Measurements from ENCODE around the gene PLXDC2. TPM values are rescaled to one million over a fixed set of nuclear protein-coding genes. Genes with fewer than 3 reads are reported as not detected.

The PLXDC2 gene
- total RNA-seq, 2 donors from 2014 or later = not detected

GRCh38 chr10:19874791-19875190, 58.6 kb downstream of the PLXDC2 start:
- ATAC-seq = no peak
- no peak overlapping the region for H3K27ac Mint-ChIP-seq

DNA sequence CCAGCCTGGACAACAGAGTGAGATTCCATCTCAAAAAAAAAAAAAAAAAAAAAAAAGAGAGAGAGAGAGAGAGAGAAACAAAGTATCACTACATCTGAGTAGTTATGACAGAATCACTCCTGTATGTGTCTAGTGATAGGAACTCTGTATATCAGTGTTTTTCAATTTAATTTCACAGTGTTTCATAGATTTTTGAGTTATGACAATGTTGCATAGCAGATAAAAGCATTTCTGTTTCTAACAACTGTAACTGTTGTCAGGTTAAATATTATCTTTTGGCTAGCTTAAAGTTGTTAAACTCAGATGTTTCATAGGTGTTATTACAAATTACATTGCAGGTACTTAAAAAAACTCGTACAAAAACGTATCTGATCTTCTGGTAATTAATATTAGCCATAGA, 60.3 kb downstream of the PLXDC2 start:
- ATAC-seq = no peak
- DNase-seq (ENCODE audit: low spot score in 2 of 2) = no peak
- H3K9me3 Mint-ChIP-seq = peaks cover 0 to 12% of the 10 kb centered on the region in 2 donors
- no peak overlapping the region for H3K27ac Mint-ChIP-seq
- H3K36me3 Mint-ChIP-seq = no peaks in the 10 kb centered on the region

More at GRCh38 chr10:19874791-19875190, 58.6 kb downstream of the PLXDC2 start:
- no peak for DNase-seq (ENCODE audit: low spot score in 2 of 2)
- Mint-ChIP-seq H3K9me3 (peaks cover 0 to 21% of the 10 kb centered on the region in 2 donors), H3K36me3 (no peaks in the 10 kb centered on the region)

GRCh38 chr10:19877466-19878255, 61.4 kb downstream of the PLXDC2 start:
- no peak for DNase-seq (ENCODE audit: low spot score in 2 of 2)
- Mint-ChIP-seq H3K9me3 (peaks cover 6 to 12% of the 10 kb centered on the region in 2 donors), H3K27ac (no peak overlapping the region), H3K36me3 (peaks cover 0 to 4% of the 10 kb centered on the region in 2 donors)
- ATAC-seq = no peak

DNA sequence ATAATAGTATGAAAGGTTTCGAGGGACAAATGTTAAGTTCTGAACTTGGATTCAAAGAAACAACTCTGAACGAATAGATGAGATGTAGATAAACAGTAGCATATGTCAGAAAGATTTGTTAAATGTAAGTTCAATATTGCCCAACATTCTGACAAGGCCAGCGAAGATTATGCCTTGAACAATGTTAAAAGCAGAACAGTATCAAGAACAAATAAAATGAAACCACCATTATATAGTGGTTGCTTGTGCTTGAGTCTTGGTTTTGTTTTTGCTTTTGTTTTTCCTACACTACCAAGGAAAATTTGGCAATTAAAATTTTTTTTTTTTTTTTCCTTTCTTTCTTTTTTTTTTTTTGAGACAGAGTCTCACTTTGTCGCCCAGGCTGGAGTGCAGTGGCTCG, 66.4 kb downstream of the PLXDC2 start:
- Mint-ChIP-seq H3K36me3 (peaks cover 0 to 4% of the 10 kb centered on the region in 2 donors), H3K9me3 (peaks cover 6 to 9% of the 10 kb centered on the region in 2 donors), H3K27ac (no peak overlapping the region)
- ATAC-seq (no peak), DNase-seq (ENCODE audit: low spot score in 2 of 2) (no peak)

- ATAC-seq = no peak
- Mint-ChIP-seq H3K27ac (no peak overlapping the region), H3K36me3 (no peaks in the 10 kb centered on the region), H3K9me3 (peaks cover 0 to 7% of the 10 kb centered on the region in 2 donors)
- DNase-seq (ENCODE audit: low spot score in 2 of 2) = no peak
Measured at GRCh38 chr10:19888061-19888660, 71.9 kb downstream of the PLXDC2 start.

DNA sequence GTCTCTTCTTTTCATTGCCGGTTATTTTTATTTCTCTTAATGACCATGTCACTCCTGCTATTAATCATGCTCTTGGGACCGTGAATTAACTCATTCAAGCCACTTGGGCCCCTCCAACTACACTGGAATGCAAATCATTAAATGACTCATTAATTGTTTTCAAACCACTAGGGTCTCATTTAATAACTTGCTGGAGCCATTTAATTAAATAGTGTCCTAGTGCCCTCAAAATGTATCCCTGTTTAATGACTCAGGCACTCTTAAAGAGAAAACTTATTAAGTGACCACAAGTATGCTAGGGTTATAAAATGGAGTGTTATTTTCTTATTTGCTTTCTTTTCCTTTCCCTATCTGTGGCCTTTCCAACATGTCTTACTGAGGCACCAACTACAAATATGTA, 73.0 kb downstream of the PLXDC2 start:
- no peak for ATAC-seq
- peaks cover 0 to 7% of the 10 kb centered on the region in 2 donors for H3K9me3 Mint-ChIP-seq
- no peak for DNase-seq (ENCODE audit: low spot score in 2 of 2)
- no peaks in the 10 kb centered on the region for H3K36me3 Mint-ChIP-seq
- H3K27ac Mint-ChIP-seq = no peak overlapping the region

- no peaks in the 10 kb centered on the region for H3K36me3 Mint-ChIP-seq
- no peak for ATAC-seq
- H3K9me3 Mint-ChIP-seq = peaks cover 0 to 7% of the 10 kb centered on the region in 2 donors
Measured at GRCh38 chr10:19891429-19891828, 75.2 kb downstream of the PLXDC2 start.

DNA sequence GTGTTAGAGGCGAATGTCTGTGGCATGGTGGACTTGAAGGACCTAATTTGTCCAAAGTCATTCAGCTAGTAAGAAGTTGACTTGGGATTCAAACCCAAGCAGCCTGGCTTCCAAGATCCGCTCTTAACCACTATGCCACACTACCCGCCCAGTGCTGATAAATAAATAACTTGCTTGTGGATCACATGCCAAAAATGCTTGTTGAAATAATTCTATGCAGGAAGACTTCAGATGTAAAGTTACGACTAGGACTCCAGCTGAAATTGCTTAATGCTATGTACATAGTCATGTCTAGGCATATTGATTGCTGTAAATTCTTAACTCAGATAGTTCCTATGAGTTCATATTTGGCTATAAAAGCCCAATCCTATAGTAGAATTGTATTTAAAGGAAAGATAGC, 76.0 kb downstream of the PLXDC2 start:
- Mint-ChIP-seq H3K36me3 (no peaks in the 10 kb centered on the region), H3K27ac (no peak overlapping the region), H3K9me3 (peaks cover 0 to 7% of the 10 kb centered on the region in 2 donors)
- DNase-seq (ENCODE audit: low spot score in 2 of 2) (no peak), ATAC-seq (no peak)

More at GRCh38 chr10:19891429-19891828, 75.2 kb downstream of the PLXDC2 start:
- no peak overlapping the region for H3K27ac Mint-ChIP-seq
- DNase-seq (ENCODE audit: low spot score in 2 of 2) = no peak

GRCh38 chr10:19892677-19893076, 76.4 kb downstream of the PLXDC2 start:
- Mint-ChIP-seq H3K36me3 (no peaks in the 10 kb centered on the region), H3K9me3 (peaks cover 0 to 7% of the 10 kb centered on the region in 2 donors), H3K27ac (no peak overlapping the region)
- DNase-seq (ENCODE audit: low spot score in 2 of 2) (no peak), ATAC-seq (no peak)

GRCh38 chr10:19895500-19895899, 79.3 kb downstream of the PLXDC2 start:
- Mint-ChIP-seq H3K9me3 (peaks cover 0 to 10% of the 10 kb centered on the region in 2 donors), H3K27ac (no peak overlapping the region), H3K36me3 (no peaks in the 10 kb centered on the region)
- ATAC-seq (no peak), DNase-seq (ENCODE audit: low spot score in 2 of 2) (no peak)

- ATAC-seq = no peak
- no peak for DNase-seq (ENCODE audit: low spot score in 2 of 2)
- peaks cover 0 to 4% of the 10 kb centered on the region in 2 donors for H3K36me3 Mint-ChIP-seq
- no peak overlapping the region for H3K27ac Mint-ChIP-seq
- peaks cover 5 to 26% of the 10 kb centered on the region in 2 donors for H3K9me3 Mint-ChIP-seq
Measured at GRCh38 chr10:19902456-19902855, 86.2 kb downstream of the PLXDC2 start.

- Mint-ChIP-seq H3K9me3 (peaks cover 5 to 31% of the 10 kb centered on the region in 2 donors), H3K27ac (no peak overlapping the region), H3K36me3 (peaks cover 0 to 4% of the 10 kb centered on the region in 2 donors)
- DNase-seq (ENCODE audit: low spot score in 2 of 2) (no peak), ATAC-seq (no peak)
Measured at GRCh38 chr10:19904202-19904661, 88.0 kb downstream of the PLXDC2 start.

GRCh38 chr10:19906108-19906791, 90.0 kb downstream of the PLXDC2 start:
- no peak for DNase-seq (ENCODE audit: low spot score in 2 of 2)
- peaks cover 5 to 27% of the 10 kb centered on the region in 2 donors for H3K9me3 Mint-ChIP-seq
- peaks cover 0 to 4% of the 10 kb centered on the region in 2 donors for H3K36me3 Mint-ChIP-seq
- no peak overlapping the region for H3K27ac Mint-ChIP-seq
- no peak for ATAC-seq

GRCh38 chr10:19908991-19909696, 92.9 kb downstream of the PLXDC2 start:
- DNase-seq (ENCODE audit: low spot score in 2 of 2) = no peak
- no peak overlapping the region for H3K27ac Mint-ChIP-seq

DNA sequence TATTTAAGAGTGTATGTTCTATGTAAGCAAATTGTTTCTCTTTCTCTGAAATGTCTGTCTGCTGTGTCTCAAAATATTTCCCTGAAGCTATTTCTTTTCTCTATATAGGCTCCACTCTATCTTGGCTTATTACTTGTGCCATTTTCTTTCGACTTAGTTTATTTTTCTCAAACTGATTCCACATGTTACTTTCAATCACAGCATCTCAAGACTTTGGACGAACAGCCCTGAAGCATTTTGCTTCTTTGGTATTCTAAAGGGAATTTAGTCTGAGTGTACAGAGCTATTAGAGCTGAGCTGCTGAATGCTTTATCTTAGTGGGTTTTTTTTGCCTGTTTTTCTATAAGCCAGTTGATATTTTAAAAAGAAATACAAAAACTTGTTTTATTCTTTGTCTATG, 95.7 kb downstream of the PLXDC2 start:
- Mint-ChIP-seq H3K9me3 (peaks cover 5 to 13% of the 10 kb centered on the region in 2 donors), H3K36me3 (no peaks in the 10 kb centered on the region), H3K27ac (no peak overlapping the region)
- no peak for ATAC-seq
- DNase-seq (ENCODE audit: low spot score in 2 of 2) = no peak

More at GRCh38 chr10:19908991-19909696, 92.9 kb downstream of the PLXDC2 start:
- no peak for ATAC-seq
- peaks cover 5 to 17% of the 10 kb centered on the region in 2 donors for H3K9me3 Mint-ChIP-seq
- peaks cover 0 to 4% of the 10 kb centered on the region in 2 donors for H3K36me3 Mint-ChIP-seq

GRCh38 chr10:19913987-19914386, 97.8 kb downstream of the PLXDC2 start:
- DNase-seq (ENCODE audit: low spot score in 2 of 2) (no peak), ATAC-seq (no peak)
- Mint-ChIP-seq H3K27ac (no peak overlapping the region), H3K36me3 (no peaks in the 10 kb centered on the region), H3K9me3 (peaks cover 5 to 12% of the 10 kb centered on the region in 2 donors)
